Skeletal muscle cell (primary cell): ENCODE results near the gene SEMA5A.

Experiments
- DNase-seq: peaks from one replicate; pipeline ENCODE4 v3.0.0-alpha.2; 2010; ENCODE audit warnings: low read depth
- H3K4me3 ChIP-seq: 2 replicates; pipeline ENCODE4 v1.5.1; 2011; ENCODE audit warnings: low read depth, mild to moderate bottlenecking, control low read depth, low read length, moderate library complexity

SEMA5A gene

GRCh38 chr5:9124071-9124470 is 421.8 kb downstream of the SEMA5A start:
- H3K4me3 ChIP-seq, result no peak overlapping the region
- DNase-seq, result no peak

DNA sequence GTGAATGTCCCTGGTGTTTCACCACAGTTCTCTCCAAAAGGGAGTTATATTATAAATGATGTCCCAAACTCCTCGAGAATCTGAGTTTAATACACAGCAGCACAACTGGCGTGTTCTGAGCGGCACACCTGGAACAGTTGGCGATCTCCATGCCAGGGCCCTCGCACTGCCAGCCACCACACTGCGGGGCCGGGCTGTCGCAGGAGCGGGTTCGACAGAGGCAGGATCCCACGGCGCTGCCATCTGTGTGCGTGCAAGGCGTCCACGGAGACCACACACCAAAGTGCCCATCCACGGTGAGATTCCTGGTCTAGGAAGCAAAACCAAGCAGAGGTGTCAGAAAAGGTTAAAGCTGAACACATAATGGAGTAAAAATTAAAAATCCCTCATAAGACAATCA is 423.3 kb downstream of the SEMA5A start:
- no peak overlapping the region for H3K4me3 ChIP-seq
- DNase-seq, result no peak

GRCh38 chr5:9121597-9121996 is 424.3 kb downstream of the SEMA5A start:
- no peak for DNase-seq
- H3K4me3 ChIP-seq, result no peak overlapping the region

DNA sequence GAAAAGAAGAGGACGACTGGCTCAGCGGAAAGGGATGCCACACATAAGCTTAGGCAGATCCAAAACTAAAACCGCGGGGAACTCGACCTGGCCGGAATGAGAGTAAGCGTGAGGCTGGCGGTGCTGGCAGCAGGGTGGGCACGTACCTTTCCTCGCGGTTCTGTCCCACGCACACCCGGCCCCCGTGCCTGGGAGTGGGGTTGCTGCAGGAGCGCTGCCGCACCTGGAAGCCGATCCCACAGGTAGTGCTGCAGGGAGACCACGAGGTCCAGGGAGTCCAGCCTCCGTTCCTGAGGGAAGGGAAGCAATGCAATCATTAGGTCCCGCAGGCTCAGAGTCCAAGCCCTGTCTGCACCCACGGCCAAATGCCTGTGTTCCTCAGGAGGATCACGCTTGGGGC is 427.0 kb downstream of the SEMA5A start:
- no peak for DNase-seq

DNA sequence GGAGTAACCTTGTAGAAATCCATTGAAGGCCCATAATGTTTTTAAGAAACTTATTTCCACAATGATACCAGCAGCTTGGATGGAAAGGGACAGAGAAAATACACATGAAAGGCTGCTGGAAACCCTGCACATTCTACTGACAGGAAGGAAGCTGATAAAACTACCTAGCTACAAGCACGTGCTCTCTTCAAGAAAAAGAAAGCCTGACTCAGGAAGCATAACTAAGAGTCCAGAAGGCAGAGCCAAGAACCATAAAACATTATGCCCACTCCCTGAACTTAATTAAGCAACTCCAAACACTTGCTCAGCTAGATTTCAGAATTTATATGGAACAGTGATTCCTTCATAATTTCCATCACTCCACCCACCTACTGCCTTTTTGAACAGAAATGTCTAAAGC is 430.8 kb downstream of the SEMA5A start:
- DNase-seq, result no peak
- H3K4me3 ChIP-seq, result no peak overlapping the region

More for the DNA sequence above, 427.0 kb downstream of the SEMA5A start:
- H3K4me3 ChIP-seq, result no peak overlapping the region

DNA sequence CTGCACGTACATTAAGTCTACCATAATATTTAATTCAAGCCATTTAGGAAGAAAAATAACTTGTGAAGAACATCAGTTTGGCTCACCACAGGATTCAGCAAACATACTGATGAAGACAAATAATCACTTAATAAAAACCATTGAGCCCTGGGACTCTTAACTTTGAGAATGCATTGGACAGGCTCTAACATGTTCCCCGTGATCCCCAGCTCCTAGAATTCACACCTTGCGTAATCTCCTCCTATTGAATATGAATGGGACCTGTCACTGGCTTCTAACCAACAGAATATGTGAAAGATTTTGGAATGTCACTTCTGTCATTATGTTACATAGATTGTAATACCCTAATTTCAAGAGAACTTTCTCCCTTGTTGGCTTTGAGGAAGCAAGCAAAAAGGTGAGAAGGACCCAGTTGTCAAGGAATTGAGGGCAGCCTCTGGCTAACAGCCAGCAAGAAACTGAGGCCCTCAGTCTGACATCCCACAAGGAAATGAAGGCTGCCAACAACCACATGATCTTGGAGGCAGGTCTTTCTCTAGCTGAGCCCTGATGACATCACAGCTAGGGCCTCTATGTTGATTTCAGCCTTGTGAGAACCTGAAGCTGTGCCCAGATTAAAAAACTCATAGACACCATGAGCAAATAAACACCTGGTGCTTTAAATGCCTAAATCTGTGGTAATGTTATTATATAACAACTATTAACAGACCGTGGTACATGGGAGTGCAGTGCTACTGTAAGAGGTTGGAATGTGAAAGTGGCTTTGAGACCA is 433.2 kb downstream of the SEMA5A start:
- no peak for DNase-seq
- no peak overlapping the region for H3K4me3 ChIP-seq

GRCh38 chr5:9108162-9108561 is 437.7 kb downstream of the SEMA5A start:
- H3K4me3 ChIP-seq, result no peak overlapping the region
- DNase-seq, result peak; percentile 14

- no peak overlapping the region for H3K4me3 ChIP-seq
- DNase-seq, result no peak
These were observed 440.0 kb downstream of the SEMA5A start for GRCh38 chr5:9105851-9106250.

DNA sequence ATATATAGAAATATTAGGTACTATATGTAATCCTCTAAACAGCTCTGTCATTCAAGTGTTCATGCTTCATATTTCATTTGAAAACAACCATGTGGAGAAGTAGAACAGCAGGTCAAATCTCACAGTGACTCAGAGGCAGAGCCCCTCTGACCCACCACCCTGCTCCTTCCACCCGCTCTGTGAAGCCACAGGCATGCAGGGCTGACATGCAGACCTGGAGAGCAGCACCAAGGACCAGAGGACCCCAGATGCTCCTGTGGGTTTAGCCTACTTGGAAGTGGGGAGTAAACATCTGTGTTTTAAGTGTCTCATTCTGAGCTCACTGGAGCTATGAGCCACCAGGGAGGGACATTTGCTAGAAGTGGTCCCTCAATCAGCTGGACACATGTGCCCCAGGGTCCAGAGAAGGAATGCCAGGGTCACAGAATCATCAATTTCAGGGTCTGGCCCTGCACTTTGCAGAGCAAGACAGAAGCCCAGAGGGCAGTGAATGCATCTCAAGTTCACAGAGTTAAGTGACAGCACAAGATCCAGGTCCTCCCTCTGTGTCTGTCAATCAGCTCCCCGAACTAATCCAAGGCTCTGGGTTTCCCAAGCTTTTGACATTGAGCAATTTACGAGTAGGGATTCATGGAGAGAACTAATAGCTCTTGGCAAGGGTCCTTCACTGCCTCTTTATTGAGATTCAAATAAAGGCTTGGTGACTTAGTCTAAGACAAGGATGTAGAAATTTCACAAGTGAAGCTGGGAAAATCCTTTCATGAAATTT is 441.1 kb downstream of the SEMA5A start:
- peak; percentile 50 for DNase-seq
- H3K4me3 ChIP-seq, result no peak overlapping the region

GRCh38 chr5:9103290-9103689 is 442.6 kb downstream of the SEMA5A start:
- no peak for DNase-seq
- no peak overlapping the region for H3K4me3 ChIP-seq

- no peak overlapping the region for H3K4me3 ChIP-seq
- DNase-seq, result no peak
These were observed 446.2 kb downstream of the SEMA5A start for GRCh38 chr5:9099689-9100088.

DNA sequence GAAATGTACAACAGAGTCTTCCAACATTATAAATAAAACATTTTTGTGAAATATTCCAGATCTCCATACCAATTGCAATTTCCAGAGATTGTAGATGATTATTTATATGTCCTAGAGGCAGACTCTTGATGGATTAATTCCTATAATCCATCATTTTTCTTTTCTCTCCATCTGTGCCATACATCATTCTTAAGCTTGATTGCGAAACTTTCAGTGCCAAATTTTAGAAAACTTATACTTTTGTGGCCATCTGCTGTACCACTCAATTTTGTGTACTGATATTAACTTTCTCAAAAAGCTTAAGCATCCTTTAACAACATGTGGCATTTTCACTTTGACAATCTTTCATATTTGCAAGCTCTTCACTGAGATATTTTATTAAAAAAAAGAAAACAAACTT is 446.9 kb downstream of the SEMA5A start:
- no peak for DNase-seq
- H3K4me3 ChIP-seq, result no peak overlapping the region

- peak; percentile 28 for DNase-seq
- H3K4me3 ChIP-seq, result no peak overlapping the region
These were observed 451.3 kb downstream of the SEMA5A start for GRCh38 chr5:9094582-9094981.

DNA sequence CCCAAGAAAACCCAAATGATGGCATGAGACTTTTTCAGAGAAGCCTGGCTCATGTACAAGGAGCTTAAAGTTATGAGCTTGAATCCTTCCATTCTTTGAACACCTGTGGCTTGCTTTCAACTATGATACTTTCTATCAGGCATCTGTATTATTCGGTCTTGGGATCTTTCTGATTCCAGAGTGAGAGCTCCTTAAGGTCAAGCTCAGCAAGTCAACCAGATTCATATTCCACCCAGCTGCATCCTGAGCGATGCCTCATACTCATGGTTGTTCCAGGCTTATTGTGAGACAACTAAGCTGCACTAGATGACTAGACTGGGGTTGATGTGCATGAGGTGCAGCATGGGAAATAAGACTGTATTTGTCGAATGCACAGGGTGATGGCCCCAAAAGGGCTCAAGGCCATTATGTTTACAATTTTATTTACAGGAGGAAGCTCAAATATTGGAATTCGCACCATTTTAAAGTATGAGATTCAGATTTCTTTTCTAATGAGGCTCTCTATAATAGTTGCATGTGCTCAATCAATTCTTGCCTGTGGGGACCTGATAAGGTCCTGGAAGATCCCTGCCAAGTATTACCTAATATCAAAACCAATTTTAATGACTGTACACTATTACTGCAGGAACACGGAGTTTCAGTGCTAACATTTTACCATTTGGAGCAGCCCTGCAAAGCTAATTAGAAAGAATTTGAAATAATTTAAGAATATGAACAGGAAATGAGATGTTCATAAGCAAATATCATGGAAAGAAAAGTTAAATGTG is 453.8 kb downstream of the SEMA5A start:
- DNase-seq, result no peak
- H3K4me3 ChIP-seq, result no peak overlapping the region

DNA sequence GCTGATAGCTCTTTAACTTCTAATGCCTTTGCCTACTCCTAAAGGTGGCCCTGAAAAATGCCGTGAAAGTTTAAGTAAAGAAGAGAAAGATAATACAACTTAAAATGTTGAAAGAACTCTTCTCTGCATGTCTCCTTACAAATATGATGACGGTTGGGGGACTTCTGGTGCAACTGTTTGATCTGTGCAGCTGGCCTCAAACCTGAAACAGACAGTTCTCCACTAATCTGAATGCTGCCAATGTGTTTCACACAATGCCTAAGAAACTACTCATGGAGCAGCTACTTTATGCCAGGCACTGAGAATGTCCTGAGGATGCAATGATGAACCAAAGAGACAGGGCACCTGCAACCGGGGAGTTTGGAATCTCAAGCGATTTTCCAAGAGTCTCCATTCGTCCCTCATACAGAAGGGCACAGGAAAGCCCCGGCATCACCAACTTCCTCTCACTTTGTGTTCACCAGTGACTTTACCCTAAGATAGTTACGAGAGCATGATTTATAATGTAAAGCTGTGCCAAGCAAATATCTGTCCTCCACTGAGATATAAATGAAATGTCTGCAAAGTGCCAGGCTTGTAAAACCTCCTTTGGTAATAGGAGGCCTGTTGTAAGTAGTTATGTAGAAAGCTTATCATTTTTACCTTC is 455.4 kb downstream of the SEMA5A start:
- no peak overlapping the region for H3K4me3 ChIP-seq
- no peak for DNase-seq

- DNase-seq, result no peak
- H3K4me3 ChIP-seq, result no peak overlapping the region
These were observed 456.0 kb downstream of the SEMA5A start for GRCh38 chr5:9089893-9090292.

- DNase-seq, result no peak
- no peak overlapping the region for H3K4me3 ChIP-seq
These were observed 462.9 kb downstream of the SEMA5A start for GRCh38 chr5:9082996-9083395.

- no peak for DNase-seq
- H3K4me3 ChIP-seq, result no peak overlapping the region
These were observed 473.2 kb downstream of the SEMA5A start for GRCh38 chr5:9072701-9073100.

DNA sequence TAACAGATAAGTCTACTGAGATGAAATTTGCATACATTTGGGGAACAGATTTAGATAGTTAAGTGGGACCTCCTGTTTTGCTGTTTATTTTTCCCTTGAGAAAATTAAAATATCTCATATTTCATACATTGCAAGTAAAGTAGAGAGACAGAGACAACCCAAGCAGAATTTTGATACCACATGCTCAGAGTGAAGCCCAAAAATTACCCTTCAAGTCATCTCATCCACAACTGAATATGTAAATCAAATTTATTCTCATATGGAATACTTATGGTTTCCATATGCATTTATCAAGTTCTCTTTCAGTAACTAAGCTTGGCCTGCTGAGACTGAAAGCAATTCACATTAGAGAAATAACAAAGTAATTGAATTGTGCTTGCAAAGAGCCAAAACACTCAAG is 474.4 kb downstream of the SEMA5A start:
- DNase-seq, result no peak
- H3K4me3 ChIP-seq, result no peak overlapping the region

DNA sequence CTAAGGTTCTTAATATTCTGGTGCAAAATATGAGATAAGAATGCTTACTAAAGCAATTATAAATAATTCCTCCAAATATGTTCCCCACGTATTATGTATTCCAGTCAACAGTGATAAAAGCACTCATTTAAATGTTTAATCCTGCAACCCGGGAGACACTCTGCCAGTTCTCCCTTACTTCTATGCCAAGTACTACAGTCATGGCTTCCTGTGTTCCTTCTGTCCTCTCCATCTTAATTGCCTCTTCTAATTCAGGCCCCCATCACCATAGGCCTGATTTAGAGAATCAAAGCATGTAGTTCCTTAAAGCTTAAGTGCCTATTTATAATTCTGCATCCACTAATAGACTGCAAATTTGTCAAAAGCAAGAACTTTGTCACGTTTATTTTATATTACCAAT is 474.8 kb downstream of the SEMA5A start:
- H3K4me3 ChIP-seq, result no peak overlapping the region
- DNase-seq, result no peak
